HG03196 (cell line): ENCODE data around the gene FMOD.

Experiments
- ATAC-seq: cut with Tn5 transposase; IDR thresholded peaks from one replicate; pipeline ENCODE4 v1.9.1; 2021; ENCODE audit not compliant: unreplicated experiment

Gene FMOD

GRCh38 chr1:203351037-203351625 lies at the start of gene FMOD:
Gene FMOD, minus strand, starts transcription at chr1:203351122. Its CDS starts 2,852 bp downstream, at chr1:203348270.
- ATAC-seq, result no peak

DNA sequence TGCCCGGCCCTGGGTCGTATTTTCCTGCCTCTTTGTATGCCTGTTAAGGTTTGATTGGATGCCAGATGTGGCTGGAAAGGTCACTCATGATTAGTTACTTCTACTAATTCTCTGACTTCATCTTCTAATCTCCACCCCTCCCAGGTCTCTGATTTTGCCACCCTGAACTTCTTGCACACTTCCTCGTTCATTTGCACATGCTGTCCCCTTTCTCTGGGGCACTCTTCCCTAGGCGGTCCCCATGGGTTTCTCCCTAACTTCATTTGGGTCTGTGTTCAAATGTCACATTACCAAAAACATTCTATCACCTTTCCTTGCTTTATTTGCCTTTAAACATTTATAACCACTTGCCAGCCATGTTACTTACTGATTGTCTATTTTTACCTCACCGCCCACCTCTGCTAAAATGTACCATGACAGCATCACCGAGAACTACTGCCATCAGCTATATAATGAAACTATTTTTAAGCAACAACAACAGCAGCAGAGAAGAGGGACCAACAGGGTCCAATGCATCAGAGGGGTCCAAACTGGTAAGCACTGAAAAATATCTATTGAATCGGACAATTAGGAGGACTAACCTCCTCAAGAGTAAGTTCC lies 45.8 kb upstream of the FMOD start:
- no peak for ATAC-seq

DNA sequence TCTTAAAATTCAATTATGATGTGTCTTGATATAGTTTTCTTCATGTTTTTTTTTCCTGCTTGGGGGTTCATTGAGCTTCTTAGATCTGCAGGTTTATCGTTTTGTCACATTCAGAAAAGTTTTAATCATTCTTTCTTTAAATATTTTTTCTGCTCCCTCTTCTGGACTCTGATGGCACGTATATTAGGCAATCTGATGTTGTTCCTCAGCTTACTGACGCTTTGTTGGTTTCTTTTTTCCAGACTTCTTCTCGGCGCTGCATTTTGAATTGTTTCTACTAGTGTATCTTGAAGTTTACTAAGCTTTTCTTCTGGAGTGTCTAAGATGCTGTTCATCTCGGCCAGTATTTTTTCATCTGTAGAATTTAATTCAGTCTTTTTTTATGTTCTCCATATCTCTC lies 44.8 kb upstream of the FMOD start:
- no peak for ATAC-seq

- no peak for ATAC-seq
These were observed 39.4 kb upstream of the FMOD start for GRCh38 chr1:203390298-203390697.

DNA sequence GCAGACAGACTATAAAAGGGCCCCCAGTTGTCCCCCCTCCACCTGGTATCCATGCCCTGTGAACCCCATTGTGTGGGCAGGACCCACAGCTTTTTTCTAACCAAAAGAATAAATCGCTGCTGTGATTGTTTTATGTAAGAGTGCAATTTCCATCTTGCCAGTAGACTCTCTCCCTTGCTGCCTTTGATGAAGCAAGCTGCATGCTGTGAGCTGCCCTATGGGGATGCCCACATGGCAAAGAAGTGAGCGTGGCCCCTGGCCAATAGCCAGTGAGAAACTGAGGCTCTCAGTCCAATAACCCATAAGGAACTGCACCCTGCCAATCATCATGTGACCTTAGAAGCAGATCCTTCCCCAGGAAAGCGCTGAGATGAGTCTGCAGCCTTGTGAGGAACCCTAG lies 37.8 kb upstream of the FMOD start:
- ATAC-seq, result no peak

DNA sequence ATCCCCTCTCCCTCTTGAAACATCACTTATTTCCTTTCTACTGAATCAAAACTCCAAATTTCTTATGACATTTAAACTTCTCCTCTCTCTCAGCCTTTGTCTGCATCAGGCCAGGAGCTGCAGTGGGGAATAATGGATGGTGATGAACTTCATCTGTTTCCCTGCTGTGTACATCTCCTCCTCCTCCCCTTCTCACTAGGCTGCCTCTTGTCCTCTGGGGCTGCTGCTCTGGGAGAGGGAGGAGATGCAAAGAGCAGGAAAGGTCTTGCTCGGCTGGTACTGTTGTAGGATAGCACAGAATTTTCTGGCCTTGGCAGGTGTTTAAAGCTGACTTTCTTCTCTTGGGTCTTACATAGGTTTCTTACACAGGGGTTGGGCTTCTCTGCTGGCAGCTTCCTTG lies 31.1 kb upstream of the FMOD start:
- ATAC-seq, result no peak

DNA sequence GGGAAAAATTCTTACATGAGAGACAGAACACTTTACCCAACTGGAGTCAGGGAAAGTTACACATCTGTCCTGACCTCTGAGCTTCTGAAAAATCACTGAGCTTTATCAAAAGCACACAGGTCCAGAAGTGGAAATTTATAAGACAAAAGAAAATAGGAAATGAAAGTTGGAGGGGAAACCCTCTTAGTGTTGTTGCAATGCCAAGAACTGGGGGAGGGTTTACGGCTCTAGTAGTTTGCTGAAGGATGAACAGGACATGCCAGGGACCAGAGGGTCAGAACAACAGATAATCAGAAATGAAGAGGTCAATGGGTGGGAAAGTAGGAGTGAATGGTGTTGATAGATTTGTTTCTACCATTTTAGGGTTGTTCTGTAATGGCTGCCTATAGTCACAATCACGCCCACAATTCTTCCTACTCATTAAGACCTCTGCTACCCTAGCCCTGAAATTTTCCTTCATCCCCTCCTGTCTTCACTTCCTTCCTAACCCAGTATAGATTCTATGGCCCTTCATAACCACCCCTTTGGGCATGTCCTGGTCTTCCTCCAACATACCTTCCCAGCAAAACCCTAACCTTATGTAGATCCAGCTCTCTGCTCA lies 30.3 kb upstream of the FMOD start:
- no peak for ATAC-seq

- no peak for ATAC-seq
These were observed 29.7 kb upstream of the FMOD start for GRCh38 chr1:203380420-203381150.

GRCh38 chr1:203379825-203380224 lies 28.9 kb upstream of the FMOD start:
- ATAC-seq, result no peak

GRCh38 chr1:203378556-203379245 lies 27.8 kb upstream of the FMOD start:
- no peak for ATAC-seq

GRCh38 chr1:203373991-203374390 lies 23.1 kb upstream of the FMOD start:
- no peak for ATAC-seq

DNA sequence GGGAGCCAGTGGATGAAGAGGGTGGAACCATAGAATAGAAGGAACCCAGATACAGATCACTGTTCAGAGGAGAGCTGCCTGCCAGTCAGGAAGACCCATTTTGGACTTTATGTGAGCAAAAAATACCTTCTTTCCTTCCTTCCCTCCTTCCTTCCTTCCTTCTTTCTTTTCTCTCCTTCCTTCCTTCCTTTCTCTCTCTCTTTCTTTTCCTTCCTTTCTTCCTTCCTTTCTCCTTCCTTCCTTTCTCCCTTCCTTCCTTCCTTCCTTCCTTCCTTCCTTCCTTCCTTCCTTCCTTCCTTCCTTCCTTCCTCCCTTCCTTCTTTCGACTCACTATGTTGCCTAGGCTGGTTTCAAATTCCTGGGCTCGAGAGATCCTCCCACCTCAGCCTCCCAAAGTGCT lies 22.1 kb upstream of the FMOD start:
- ATAC-seq, result no peak

DNA sequence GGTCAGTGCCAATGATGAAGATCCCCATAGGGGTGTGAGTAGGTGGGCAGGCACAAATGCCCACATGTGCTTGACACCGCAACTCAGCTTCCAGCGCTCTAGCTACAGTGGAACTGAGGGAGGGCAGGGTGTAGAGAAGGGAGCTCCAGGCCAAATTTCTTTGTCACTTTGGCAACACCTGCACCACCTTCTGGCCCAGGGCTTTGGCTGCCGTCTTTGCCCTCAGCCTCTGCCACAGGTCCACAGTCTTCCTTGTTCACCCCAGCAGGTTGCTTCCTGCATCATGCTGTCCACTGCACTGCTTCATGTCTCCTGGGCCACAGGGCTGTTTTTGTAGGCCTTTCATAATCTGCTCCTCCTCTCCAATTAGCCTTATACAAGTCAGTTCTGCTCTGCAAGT lies 20.4 kb upstream of the FMOD start:
- ATAC-seq, result no peak

- ATAC-seq, result no peak
These were observed 18.7 kb upstream of the FMOD start for GRCh38 chr1:203369666-203370065.

- ATAC-seq, result no peak
These were observed 17.9 kb upstream of the FMOD start for GRCh38 chr1:203368624-203369451.

- no peak for ATAC-seq
These were observed 16.1 kb upstream of the FMOD start for GRCh38 chr1:203367057-203367456.

- no peak for ATAC-seq
These were observed 15.6 kb upstream of the FMOD start for GRCh38 chr1:203366476-203366875.

GRCh38 chr1:203364806-203365205 lies 13.9 kb upstream of the FMOD start:
- ATAC-seq, result no peak

DNA sequence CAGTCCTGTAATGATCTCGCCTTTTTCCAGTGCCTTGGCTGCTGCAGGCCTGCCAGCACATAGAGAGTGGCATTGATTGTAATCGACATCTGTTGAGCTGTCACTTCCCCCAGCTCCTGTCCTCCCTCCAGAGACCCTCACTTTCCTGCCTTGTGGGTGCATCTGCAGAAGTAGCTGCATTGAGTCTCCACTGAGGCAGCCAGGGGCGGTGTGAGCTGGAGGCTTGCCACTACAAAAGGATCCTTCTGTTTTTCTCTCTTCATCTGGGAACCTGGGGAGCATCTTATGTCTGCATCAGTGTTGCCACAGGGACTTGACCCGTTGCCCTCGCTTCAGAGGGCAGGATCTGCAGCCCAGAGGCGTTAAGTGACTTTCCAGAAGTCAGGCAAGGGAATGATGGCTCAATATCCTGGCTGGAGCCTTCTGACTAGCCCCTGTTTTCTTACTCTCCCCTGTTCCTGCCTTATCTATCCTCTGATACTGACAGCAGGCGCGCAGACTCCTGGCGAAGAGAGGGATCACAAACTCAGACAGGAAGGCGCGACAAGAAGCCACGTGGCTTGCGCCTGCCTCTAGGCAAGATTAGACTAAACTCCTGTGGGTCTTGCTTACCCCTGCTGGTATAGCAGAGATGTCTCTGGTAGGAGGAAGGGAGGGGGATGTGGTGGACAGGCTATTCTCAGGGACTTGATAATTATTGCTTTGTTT lies 13.3 kb upstream of the FMOD start:
- ATAC-seq, result no peak

- ATAC-seq, result no peak
These were observed 11.8 kb upstream of the FMOD start for GRCh38 chr1:203362720-203363025.
